HepG2 (cell line): ENCODE results near the gene PLA2G12B.

Source experiments
- AKNA ChIP-seq: sonication (generic); formaldehyde crosslinking; IDR thresholded peaks from 2 replicates; pipeline ENCODE4 v1.4.0; 2020; ENCODE audit warnings: missing genetic modification reagents, borderline replicate concordance
- ASH2L ChIP-seq: fragments of 300-600, 200-600 bp; sonication (generic); IDR thresholded peaks from 2 replicates; pipeline ENCODE4 v1.7.0; 2017; ENCODE audit warnings: low read depth, mild to moderate bottlenecking, moderate library complexity, mixed read lengths, low read length; ENCODE audit not compliant: insufficient read length
- ATF7 ChIP-seq, 2 experiments: fragments of 450-650 bp in 1 of 2; sonication (generic) in 1 of 2; formaldehyde crosslinking in 1 of 2; IDR thresholded peaks; 2 replicates each; pipeline versions ENCODE4 v1.4.0 to v1.6.1; 2016 to 2020; ENCODE audit warnings: antibody characterized with exemption in 1 of 2, mild to moderate bottlenecking in 1 of 2, missing genetic modification reagents in 1 of 2
- CCAR2 ChIP-seq: fragments of 200-400 bp; formaldehyde crosslinking; optimal IDR thresholded peaks from 2 replicates; pipeline ENCODE3; 2018; ENCODE audit warnings: low read depth, mild to moderate bottlenecking, low read length, moderate library complexity
- CTCF ChIP-seq: sonication (generic); formaldehyde crosslinking; IDR thresholded peaks from 2 replicates; pipeline ENCODE4 v1.5.0; 2020; ENCODE audit warnings: mild to moderate bottlenecking, missing genetic modification reagents, moderate library complexity
- GABPA ChIP-seq, 2 experiments: IDR thresholded peaks; 2 replicates each; pipeline ENCODE4 v1.6.1; 2011 to 2016; ENCODE audit warnings: low read depth in 2 of 2, low read length in 1 of 2, missing biosample characterization in 1 of 2, missing genetic modification characterization in 1 of 2
- POLR2A ChIP-seq, 2 experiments: IDR thresholded peaks; 2 replicates each; pipeline ENCODE4 v1.6.1; 2011; ENCODE audit warnings: low read depth in 2 of 2, low read length in 2 of 2, mild to moderate bottlenecking in 1 of 2, moderate library complexity in 1 of 2; ENCODE audit not compliant: insufficient read depth in 1 of 2
- SCMH1 ChIP-seq: sonication (generic); formaldehyde crosslinking; IDR thresholded peaks from 2 replicates; pipeline ENCODE4 v1.9.0; 2021; ENCODE audit warnings: missing genetic modification reagents, mild to moderate bottlenecking, borderline replicate concordance
- STAT6 ChIP-seq: sonication (generic); formaldehyde crosslinking; IDR thresholded peaks from 2 replicates; pipeline ENCODE4 v1.4.0; 2020; ENCODE audit warnings: missing genetic modification reagents, mild to moderate bottlenecking, borderline replicate concordance
- TCF7L2 ChIP-seq: IDR thresholded peaks from 2 replicates; pipeline ENCODE4 v1.6.1; 2011; ENCODE audit warnings: mild to moderate bottlenecking, low read depth, low read length, moderate library complexity
- ZFP82 ChIP-seq: sonication (generic); formaldehyde crosslinking; IDR thresholded peaks from 2 replicates; pipeline ENCODE4 v1.5.1; 2020; ENCODE audit warnings: mild to moderate bottlenecking, missing genetic modification reagents, borderline replicate concordance
- ZHX1 ChIP-seq: sonication (generic); formaldehyde crosslinking; IDR thresholded peaks from 2 replicates; pipeline ENCODE4 v1.8.1; 2022; ENCODE audit warnings: low read depth, mild to moderate bottlenecking, missing genetic modification reagents
- ZNF124 ChIP-seq: sonication (generic); formaldehyde crosslinking; IDR thresholded peaks from 2 replicates; pipeline ENCODE4 v1.4.0; 2020; ENCODE audit warnings: missing genetic modification reagents
- ZNF83 ChIP-seq: sonication (generic); formaldehyde crosslinking; IDR thresholded peaks from 2 replicates; pipeline ENCODE4 v1.4.0; 2020; ENCODE audit warnings: missing genetic modification reagents, mild to moderate bottlenecking, borderline replicate concordance

GRCh38 chr10:72924351-72924750, 30.3 kb downstream of the PLA2G12B start:
- TF ChIP-seq ATF7 (IDR thresholded peaks at IDR 0.05), result no peak
- TF ChIP-seq ATF7 (CRISPR knock-in tag; IDR thresholded peaks at IDR 0.05), result no peak
- no peak for TF ChIP-seq ZNF124
- TF ChIP-seq GABPA (IDR thresholded peaks at IDR 0.05; ENCODE audit: low read depth, low read length), result no peak
- no peak for TF ChIP-seq GABPA (CRISPR knock-in tag; IDR thresholded peaks at IDR 0.05; ENCODE audit: low read depth)
- TF ChIP-seq ZHX1 (CRISPR knock-in tag), result no peak
- no peak for TF ChIP-seq AKNA (CRISPR knock-in tag)
- TF ChIP-seq POLR2A (IDR thresholded peaks at IDR 0.05; ENCODE audit: insufficient read depth in 1 of 2, low read depth in 2 of 2, low read length in 2 of 2), result no peak
- no peak for TF ChIP-seq TCF7L2
- TF ChIP-seq STAT6, result no peak
- TF ChIP-seq CTCF (CRISPR knock-in tag), result no peak
- TF ChIP-seq CCAR2, result no peak
- no peak for TF ChIP-seq SCMH1 (CRISPR knock-in tag)
- TF ChIP-seq ZFP82 (CRISPR knock-in tag), result no peak
- no peak for TF ChIP-seq ASH2L
- no peak for TF ChIP-seq ZNF83 (CRISPR knock-in tag)
